Mesangial cell (primary cell): ENCODE measurements around the gene PIK3R6. TPM values are rescaled to one million over a fixed set of nuclear protein-coding genes. Genes with fewer than 3 reads are reported as not detected.

Experiments
- total RNA-seq: library from RNA; depleted of rRNA; stranded (reverse); fragments of >200 nt; gene quantifications from 2 replicates; pipeline ENCODE4 v1.2.3, GENCODE V29; 2015

Gene PIK3R6, protein sequence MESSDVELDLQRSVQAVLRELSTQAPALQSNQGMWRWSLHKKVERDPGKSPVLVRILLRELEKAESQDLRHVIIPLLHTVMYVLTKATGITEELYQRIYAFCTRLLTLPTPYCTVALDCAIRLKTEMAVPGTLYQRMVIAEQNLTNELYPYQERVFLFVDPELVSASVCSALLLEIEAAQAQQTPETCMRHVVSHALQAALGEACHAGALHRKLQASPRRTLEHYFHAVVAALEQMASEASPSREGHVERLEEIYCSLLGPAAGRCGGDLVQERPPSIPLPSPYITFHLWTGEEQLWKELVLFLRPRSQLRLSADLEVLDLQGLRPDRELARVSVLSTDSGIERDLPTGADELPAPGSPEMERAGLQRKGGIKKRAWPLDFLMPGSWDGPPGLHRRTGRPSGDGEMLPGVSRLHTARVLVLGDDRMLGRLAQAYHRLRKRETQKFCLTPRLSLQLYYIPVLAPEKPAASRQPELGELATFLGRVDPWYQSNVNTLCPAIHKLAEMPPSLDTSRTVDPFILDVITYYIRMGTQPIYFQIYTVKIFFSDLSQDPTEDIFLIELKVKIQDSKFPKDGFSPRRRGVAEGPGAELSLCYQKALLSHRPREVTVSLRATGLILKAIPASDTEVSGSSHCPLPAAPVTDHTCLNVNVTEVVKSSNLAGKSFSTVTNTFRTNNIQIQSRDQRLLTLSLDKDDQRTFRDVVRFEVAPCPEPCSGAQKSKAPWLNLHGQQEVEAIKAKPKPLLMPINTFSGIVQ
- under 0.01 TPM in 1 of 2 replicates, not detected in the other for total RNA-seq

DNA sequence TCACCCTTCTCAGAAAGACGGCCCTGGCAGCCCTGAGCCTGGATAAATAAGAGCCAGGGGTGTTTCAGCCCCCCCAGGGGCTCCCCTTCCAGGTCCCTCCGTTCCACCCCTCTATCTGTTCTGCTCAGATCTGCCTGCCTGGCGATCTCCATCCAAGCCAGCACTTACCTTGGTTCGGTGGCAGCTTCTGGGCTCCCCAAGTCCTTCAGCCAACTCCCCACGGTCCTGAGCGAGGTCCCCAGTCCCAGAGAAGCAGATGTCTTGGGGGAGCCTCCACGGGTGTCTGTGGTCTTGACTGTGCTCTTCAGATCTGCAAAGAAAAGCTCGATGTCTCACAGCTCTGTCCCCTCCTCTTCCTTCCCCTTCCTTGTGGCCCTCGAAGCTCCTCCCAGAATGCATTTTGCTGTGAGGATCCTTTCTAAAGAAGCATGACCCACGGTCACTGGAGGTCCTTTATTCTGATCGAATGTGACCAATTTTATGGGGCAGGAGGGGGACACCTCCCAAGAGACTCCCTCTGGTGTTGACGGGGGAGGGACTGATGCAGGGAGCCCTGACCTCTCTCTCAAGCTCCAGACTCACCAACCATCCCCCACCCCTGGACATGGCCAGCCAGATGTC, at the start of gene PIK3R6:
PIK3R6 (minus strand) TSS at position 314 of the 621 bp plus-strand sequence. CDS start 17,880 bp downstream, outside the sequence.

GRCh38 chr17:8798846-8799569, 68.5 kb downstream of the PIK3R6 start, which contains the start of gene MFSD6L:
Gene MFSD6L (minus strand): TSS chr17:8799365. CDS start chr17:8799120, 245 bp downstream.

GRCh38 chr17:8758137-8758596, 109.3 kb downstream of the PIK3R6 start, which contains the start of gene SPDYE4:
Gene SPDYE4 (minus strand): TSS chr17:8758546. CDS start chr17:8758382, 164 bp downstream.

Other genes starting within 250 kb of the PIK3R6 start
- gene MYH10, start 236.9 kb downstream of the PIK3R6 start, total RNA-seq = 92.9 and 132 TPM in 2 replicates
- not detected in 2 replicates for gene CCDC42, start 122.8 kb downstream of the PIK3R6 start, total RNA-seq
- not detected in 2 replicates for gene SPDYE4, start 109.1 kb downstream of the PIK3R6 start, total RNA-seq
- 0.13 TPM in 1 of 2 replicates, not detected in the other for gene MFSD6L, start 68.3 kb downstream of the PIK3R6 start, total RNA-seq
- not detected in 2 replicates for gene PIK3R5, start 98.0 kb upstream of the PIK3R6 start, total RNA-seq
- gene NTN1, start 153.8 kb upstream of the PIK3R6 start, total RNA-seq = 0.89 and 4.7 TPM in 2 replicates